Hepatocyte (in vitro differentiated cells): ENCODE data around the gene RPS6KA5. TPM values are rescaled to one million over a fixed set of nuclear protein-coding genes. Genes with fewer than 3 reads are reported as not detected.
A peak's percentile ranks its signal among the peaks of the same experiment; 100 is the strongest.
"Not testable (repeated sequence)": the region's sequence is repeated elsewhere in the genome, so short reads cannot be mapped to it uniquely, and the experiment has no call there.

Experiments
- DNase-seq: peaks from one replicate; pipeline ENCODE4 v3.0.0-alpha.2; 2016; ENCODE audit warnings: low spot score
- H2AFZ ChIP-seq: fragments of 200-600 bp; sonication (generic); 2 replicates; pipeline ENCODE4 v1.6.0; 2016; ENCODE audit warnings: antibody characterized with exemption, mild to moderate bottlenecking
- H3K27ac ChIP-seq: fragments of 200-600 bp; sonication (generic); 2 replicates; pipeline ENCODE4 v1.5.1; 2016; ENCODE audit warnings: mild to moderate bottlenecking
- H3K27me3 ChIP-seq: fragments of 200-600 bp; sonication (generic); 2 replicates; pipeline ENCODE4 v1.6.1; 2016
- H3K36me3 ChIP-seq: fragments of 200-600 bp; sonication (generic); replicated peaks from 2 replicates; pipeline ENCODE4 v1.5.1; 2016; ENCODE audit warnings: low read depth; ENCODE audit not compliant: insufficient read depth
- H3K4me1 ChIP-seq: fragments of 200-600 bp; sonication (generic); 2 replicates; pipeline ENCODE4 v1.5.1; 2016; ENCODE audit warnings: mild to moderate bottlenecking, moderate library complexity; ENCODE audit not compliant: insufficient read depth
- H3K4me2 ChIP-seq: fragments of 200-600 bp; sonication (generic); 2 replicates; pipeline ENCODE4 v1.6.0; 2016
- H3K4me3 ChIP-seq: fragments of 200-600 bp; sonication (generic); 2 replicates; pipeline ENCODE4 v1.5.1; 2016; ENCODE audit warnings: mild to moderate bottlenecking
- H3K79me2 ChIP-seq: fragments of 200-600 bp; sonication (generic); 2 replicates; pipeline ENCODE4 v1.6.0; 2017; ENCODE audit warnings: mild to moderate bottlenecking
- H3K9me2 ChIP-seq: fragments of 200-600 bp; sonication (generic); replicated peaks from 2 replicates; pipeline ENCODE4 v1.6.0; 2017; ENCODE audit warnings: mild to moderate bottlenecking; ENCODE audit not compliant: insufficient read depth
- H3K9me3 ChIP-seq: fragments of 200-600 bp; sonication (generic); 2 replicates; pipeline ENCODE4 v1.5.1; 2016; ENCODE audit warnings: low read depth, mild to moderate bottlenecking
- H4K20me1 ChIP-seq: fragments of 200-600 bp; sonication (generic); 2 replicates; pipeline ENCODE4 v1.6.0; 2016; ENCODE audit warnings: mild to moderate bottlenecking; ENCODE audit not compliant: insufficient read depth, poor library complexity, severe bottlenecking
- EZH2 ChIP-seq: fragments of 200-600 bp; sonication (generic); IDR thresholded peaks from 2 replicates; pipeline ENCODE4 v1.6.1; 2016; ENCODE audit warnings: antibody characterized with exemption, mild to moderate bottlenecking, borderline replicate concordance
- EZH2phosphoT487 ChIP-seq: fragments of 200-600 bp; sonication (generic); IDR thresholded peaks from one replicate; pipeline ENCODE4 v1.6.1; 2018; ENCODE audit warnings: antibody characterized with exemption, mild to moderate bottlenecking, low read depth, moderate library complexity; ENCODE audit not compliant: unreplicated experiment, severe bottlenecking
- WGBS: methylation state at CpG from one replicate; pipeline ENCODE4 v1.1.6; 2016; ENCODE audit warnings: low lambda C conversion rate; ENCODE audit errors: missing lambda C conversion rate; 5-methylcytosine and 5-hydroxymethylcytosine counted together
- polyA plus RNA-seq: library from polyadenylated mRNA; unstranded; fragments of >200 nt; fragmentation: Nextera tagmentation; extraction: Ambion mirVana; gene quantifications from 2 replicates; pipeline ENCODE4 v1.2.1, GENCODE V29; 2016
- total RNA-seq: library from RNA; depleted of rRNA; stranded (reverse); fragments of >200 nt; gene quantifications from 2 replicates; pipeline ENCODE4 v1.2.3, GENCODE V29; 2014
- TF ChIP-seq, protein P1 (sequence below): fragments of 200-600 bp; sonication (generic); IDR thresholded peaks from 2 replicates; pipeline ENCODE4 v1.5.1; 2016; ENCODE audit warnings: antibody characterized with exemption, mild to moderate bottlenecking; ENCODE audit not compliant: poor library complexity

RPS6KA5 gene
- total and polyA plus RNA-seq, 2 experiments from 2014 or later: 4.8 to 6.3 TPM

DNA sequence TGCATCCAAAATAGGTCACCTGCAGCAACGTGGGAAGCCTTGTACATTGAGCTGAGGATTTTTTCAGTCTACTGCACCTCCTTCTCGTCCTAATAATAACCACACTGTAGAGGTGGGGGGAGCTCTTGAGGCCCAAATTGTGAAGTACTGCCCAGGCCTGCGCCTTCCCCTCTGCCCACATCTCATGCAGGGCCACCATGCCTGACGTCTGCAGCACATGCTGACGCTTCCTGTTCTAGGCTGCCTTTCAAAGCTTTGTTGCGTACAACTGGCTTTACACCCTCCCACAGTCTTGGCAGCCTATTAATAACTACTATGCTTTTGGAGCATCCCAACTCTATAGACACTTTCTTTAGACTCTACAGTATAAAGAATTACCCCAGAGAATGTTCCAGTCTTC lies 217.7 kb downstream of the RPS6KA5 start:
- no peaks in the 10 kb centered on the region for H4K20me1 ChIP-seq
- TF ChIP-seq, protein P1, sequence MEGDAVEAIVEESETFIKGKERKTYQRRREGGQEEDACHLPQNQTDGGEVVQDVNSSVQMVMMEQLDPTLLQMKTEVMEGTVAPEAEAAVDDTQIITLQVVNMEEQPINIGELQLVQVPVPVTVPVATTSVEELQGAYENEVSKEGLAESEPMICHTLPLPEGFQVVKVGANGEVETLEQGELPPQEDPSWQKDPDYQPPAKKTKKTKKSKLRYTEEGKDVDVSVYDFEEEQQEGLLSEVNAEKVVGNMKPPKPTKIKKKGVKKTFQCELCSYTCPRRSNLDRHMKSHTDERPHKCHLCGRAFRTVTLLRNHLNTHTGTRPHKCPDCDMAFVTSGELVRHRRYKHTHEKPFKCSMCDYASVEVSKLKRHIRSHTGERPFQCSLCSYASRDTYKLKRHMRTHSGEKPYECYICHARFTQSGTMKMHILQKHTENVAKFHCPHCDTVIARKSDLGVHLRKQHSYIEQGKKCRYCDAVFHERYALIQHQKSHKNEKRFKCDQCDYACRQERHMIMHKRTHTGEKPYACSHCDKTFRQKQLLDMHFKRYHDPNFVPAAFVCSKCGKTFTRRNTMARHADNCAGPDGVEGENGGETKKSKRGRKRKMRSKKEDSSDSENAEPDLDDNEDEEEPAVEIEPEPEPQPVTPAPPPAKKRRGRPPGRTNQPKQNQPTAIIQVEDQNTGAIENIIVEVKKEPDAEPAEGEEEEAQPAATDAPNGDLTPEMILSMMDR: no peak
- TF ChIP-seq EZH2phosphoT487 (no peak), EZH2 (no peak)
- H3K27me3 ChIP-seq: no peaks in the 10 kb centered on the region
- H3K27ac ChIP-seq: no peak overlapping the region
- no peak for DNase-seq
- H3K79me2 ChIP-seq: no peaks in the 10 kb centered on the region
- no peak overlapping the region for H3K4me3 ChIP-seq
- no peak overlapping the region for H3K4me2 ChIP-seq
- 89% methylated on average over 6 of the region's 6 CpGs for WGBS
- no peaks in the 10 kb centered on the region for H3K9me2 ChIP-seq
- no peaks in the 10 kb centered on the region for H3K4me1 ChIP-seq
- H3K36me3 ChIP-seq: no peaks in the 10 kb centered on the region
- H2AFZ ChIP-seq: no peak overlapping the region
- H3K9me3 ChIP-seq: no peaks in the 10 kb centered on the region

DNA sequence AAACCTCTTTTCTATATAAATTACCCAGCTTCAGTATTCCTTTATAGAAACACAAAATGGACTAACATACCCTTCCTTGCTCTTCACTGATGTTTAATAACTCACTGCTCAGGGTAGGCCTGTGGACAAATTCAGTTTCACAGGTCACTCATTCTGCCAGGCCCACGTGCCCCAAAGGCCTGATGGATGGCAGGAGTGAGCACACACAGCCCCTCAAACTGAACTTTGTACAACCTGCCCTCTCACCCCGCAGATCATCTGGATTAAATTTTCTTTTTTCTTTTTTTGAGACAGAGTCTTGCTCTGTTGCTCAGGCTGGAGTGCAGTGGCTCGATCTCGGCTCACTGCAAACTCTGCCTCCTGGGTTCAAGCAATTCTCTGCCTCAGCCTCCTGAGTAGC lies 219.8 kb downstream of the RPS6KA5 start:
- H3K9me2 ChIP-seq, H2AFZ ChIP-seq, H3K79me2 ChIP-seq, H3K27ac ChIP-seq, H3K4me1 ChIP-seq, H3K27me3 ChIP-seq, H4K20me1 ChIP-seq, DNase-seq, H3K36me3 ChIP-seq, H3K9me3 ChIP-seq, H3K4me3 ChIP-seq, H3K4me2 ChIP-seq: not testable (repeated sequence)
- WGBS: 94% methylated on average over 4 of the region's 4 CpGs

DNA sequence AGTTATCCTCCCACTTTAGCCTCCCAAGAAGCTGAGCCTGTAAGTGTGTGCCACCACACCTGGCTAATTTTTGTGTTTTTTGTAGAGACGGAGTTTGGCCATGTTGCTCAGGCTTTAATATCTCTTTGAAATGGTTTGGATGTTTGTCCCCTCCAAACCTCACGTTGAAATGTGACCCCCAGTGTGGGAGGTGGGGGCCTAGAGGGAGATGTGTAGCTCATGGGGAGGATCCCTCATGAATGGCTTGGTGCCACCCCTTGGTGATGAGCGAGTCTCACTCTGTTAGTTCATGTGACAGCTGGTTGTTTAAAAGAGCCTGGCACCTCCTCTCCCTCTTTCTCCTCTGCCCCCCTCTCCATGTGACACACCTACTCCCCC lies 220.6 kb downstream of the RPS6KA5 start:
- H3K9me2 ChIP-seq: no peaks in the 10 kb centered on the region
- no peak for DNase-seq
- 86% methylated on average over 3 of the region's 3 CpGs for WGBS
- no peak overlapping the region for H3K27ac ChIP-seq
- no peak overlapping the region for H3K4me3 ChIP-seq
- H2AFZ ChIP-seq: no peak overlapping the region
- H3K4me2 ChIP-seq: no peak overlapping the region
- no peaks in the 10 kb centered on the region for H3K27me3 ChIP-seq
- no peaks in the 10 kb centered on the region for H3K79me2 ChIP-seq
- H3K36me3 ChIP-seq: no peaks in the 10 kb centered on the region
- H4K20me1 ChIP-seq: no peaks in the 10 kb centered on the region
- no peaks in the 10 kb centered on the region for H3K4me1 ChIP-seq
- no peaks in the 10 kb centered on the region for H3K9me3 ChIP-seq
- TF ChIP-seq EZH2: no peak
- TF ChIP-seq, protein P1: no peak
- no peak for TF ChIP-seq EZH2phosphoT487

DNA sequence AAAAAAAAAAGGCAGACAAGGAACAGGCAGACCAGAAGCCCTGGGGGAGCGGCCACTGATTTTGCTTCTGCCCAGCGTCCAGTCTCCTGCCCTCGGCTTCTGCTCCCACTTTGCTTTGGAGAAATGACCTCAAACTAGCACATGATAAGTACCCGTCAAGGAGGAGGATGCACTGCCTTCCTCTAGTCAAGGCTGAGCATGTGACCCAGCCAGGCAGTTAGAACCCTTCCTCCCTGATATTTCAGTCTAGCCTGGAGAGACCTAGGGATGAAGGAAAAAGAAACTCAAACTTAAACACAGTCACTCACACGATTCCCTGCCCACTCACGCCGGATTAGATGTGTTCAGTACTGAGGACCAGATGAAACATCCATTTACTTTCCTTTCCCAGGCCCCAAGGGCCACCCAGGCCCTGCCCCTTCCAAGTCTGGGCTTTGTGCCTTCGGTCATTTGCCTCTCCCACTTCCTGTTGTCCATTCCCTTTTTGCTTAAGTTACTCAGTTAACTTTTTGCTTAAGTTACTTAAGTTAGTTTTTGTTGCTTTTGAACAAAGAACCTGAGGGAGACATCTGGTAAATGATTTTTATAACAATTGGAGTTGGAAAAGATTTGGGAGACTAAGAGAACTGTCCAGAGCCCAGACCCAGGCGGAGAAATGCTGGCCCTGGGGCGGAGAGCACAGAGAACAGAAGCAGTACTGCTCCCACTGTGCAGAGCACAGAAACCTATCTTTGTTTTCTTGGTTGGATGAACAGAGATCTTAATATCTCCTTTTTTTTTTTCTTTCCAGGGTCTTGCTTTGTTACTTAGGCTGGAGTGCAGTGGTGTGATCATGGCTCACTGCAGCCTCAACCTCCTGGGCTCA lies 221.2 kb downstream of the RPS6KA5 start:
- H3K4me3 ChIP-seq: no peak overlapping the region
- WGBS: 74% methylated on average over 10 of the region's 10 CpGs
- H3K9me3 ChIP-seq: no peaks in the 10 kb centered on the region
- no peaks in the 10 kb centered on the region for H4K20me1 ChIP-seq
- no peaks in the 10 kb centered on the region for H3K27me3 ChIP-seq
- H3K4me1 ChIP-seq: no peaks in the 10 kb centered on the region
- no peaks in the 10 kb centered on the region for H3K79me2 ChIP-seq
- DNase-seq: peak; percentile 3
- TF ChIP-seq, protein P1: no peak
- TF ChIP-seq EZH2: no peak
- no peak for TF ChIP-seq EZH2phosphoT487
- no peak overlapping the region for H3K4me2 ChIP-seq
- H2AFZ ChIP-seq: no peak overlapping the region
- H3K27ac ChIP-seq: no peak overlapping the region
- no peaks in the 10 kb centered on the region for H3K36me3 ChIP-seq
- H3K9me2 ChIP-seq: no peaks in the 10 kb centered on the region

DNA sequence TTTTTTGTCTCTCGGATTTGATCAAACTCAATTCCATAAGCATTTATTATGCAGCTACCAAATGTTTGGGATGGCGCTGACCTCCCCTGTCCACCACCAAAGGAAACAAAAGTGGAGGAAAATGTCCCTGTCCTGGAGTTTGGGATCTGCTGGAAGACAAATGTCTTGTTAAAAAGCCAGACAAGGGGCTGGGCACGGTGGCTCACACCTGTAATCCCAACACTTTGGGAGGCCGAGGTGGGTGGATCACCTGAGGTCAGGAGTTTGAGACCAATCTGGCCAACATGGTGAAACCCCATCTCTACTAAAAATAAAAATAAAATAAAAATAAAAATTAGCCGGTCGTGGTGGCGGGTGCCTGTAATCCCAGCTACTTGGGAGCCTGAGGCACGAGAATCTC lies 221.9 kb downstream of the RPS6KA5 start:
- H4K20me1 ChIP-seq, H3K27ac ChIP-seq, H3K9me2 ChIP-seq, H3K4me2 ChIP-seq, H3K79me2 ChIP-seq, H3K36me3 ChIP-seq, H3K4me3 ChIP-seq, H3K4me1 ChIP-seq, H3K9me3 ChIP-seq, H2AFZ ChIP-seq, H3K27me3 ChIP-seq, DNase-seq: not testable (repeated sequence)
- over 99% methylated on average over 8 of the region's 8 CpGs for WGBS
